CD4-positive, alpha-beta T cell (primary cell): ENCODE measurements around the gene YKT6. TPM values are rescaled to one million over a fixed set of nuclear protein-coding genes. Genes with fewer than 3 reads are reported as not detected.

ENCODE experiments used
- ATAC-seq: fragments of 200-7000 bp; cut with Tn5 transposase; one replicate; pipeline ENCODE4 v1.10.0; 2022; ENCODE audit warnings: mild to moderate bottlenecking; ENCODE audit not compliant: poor library complexity
- CTCF ChIA-PET: fragments of 350-600 bp; sonication (Branson Sonifier 250); formaldehyde crosslinking; loops from one replicate; lab custom pipeline; 2021; ENCODE audit warnings: antibody characterized with exemption, inconsistent platforms; lab: Charles Lee
- POLR2A ChIA-PET: fragments of 350-600 bp; sonication (Branson Sonifier 250); formaldehyde crosslinking; loops from one replicate; lab custom pipeline; 2021; ENCODE audit warnings: antibody characterized with exemption, inconsistent platforms; lab: Charles Lee
- DNase-seq, 14 experiments: peaks; one replicate each; pipeline ENCODE4 v3.0.0-alpha.2; 2013 to 2020; ENCODE audit warnings: mixed read lengths in 2 of 14
- H3K27ac ChIP-seq, 2 donors: one replicate each; pipeline versions ENCODE4 v1.5.1 to v1.7.0; 2013; ENCODE audit warnings: low read length in 2 of 2, low read depth in 1 of 2, mild to moderate bottlenecking in 1 of 2
- H3K27me3 ChIP-seq, 2 experiments: 1 replicate in 1 of 2; 2 replicates in 1 of 2; pipeline versions ENCODE4 v1.6.1 to v1.7.0; 2013; ENCODE audit warnings: low read length in 2 of 2, control low read depth in 1 of 2, mild to moderate bottlenecking in 1 of 2, moderate library complexity in 1 of 2; ENCODE audit not compliant: insufficient read depth in 2 of 2, control insufficient read depth in 1 of 2
- H3K36me3 ChIP-seq: one replicate; pipeline ENCODE4 v1.6.1; 2013; ENCODE audit warnings: low read length, control low read depth; ENCODE audit not compliant: insufficient read depth
- H3K4me1 ChIP-seq: one replicate; pipeline ENCODE4 v1.6.1; 2013; ENCODE audit warnings: low read length, control low read depth; ENCODE audit not compliant: insufficient read depth
- H3K4me3 ChIP-seq: one replicate; pipeline ENCODE4 v1.5.1; 2013; ENCODE audit warnings: mild to moderate bottlenecking, low read length, moderate library complexity
- H3K9me3 ChIP-seq, 2 experiments: 1 replicate in 1 of 2; 2 replicates in 1 of 2; pipeline versions ENCODE4 v1.6.1 to v1.7.0; 2013; ENCODE audit warnings: low read length in 2 of 2, mild to moderate bottlenecking in 2 of 2, control low read depth in 1 of 2, moderate library complexity in 1 of 2; ENCODE audit not compliant: control insufficient read depth in 1 of 2, insufficient read depth in 1 of 2
- H3K27ac Mint-ChIP-seq: one replicate; pipeline ENCODE4 v1.8.0; 2020; ENCODE audit warnings: mixed read lengths
- H3K27me3 Mint-ChIP-seq: one replicate; pipeline ENCODE4 v1.8.0; 2021; ENCODE audit warnings: mixed read lengths
- H3K36me3 Mint-ChIP-seq: one replicate; pipeline ENCODE4 v1.8.0; 2021; ENCODE audit warnings: low read depth, mixed read lengths
- H3K4me1 Mint-ChIP-seq: one replicate; pipeline ENCODE4 v1.8.0; 2021; ENCODE audit warnings: low read depth, mixed read lengths
- H3K4me3 Mint-ChIP-seq: one replicate; pipeline ENCODE4 v1.8.0; 2020; ENCODE audit warnings: mild to moderate bottlenecking, mixed read lengths
- H3K9me3 Mint-ChIP-seq: one replicate; pipeline ENCODE4 v1.8.0; 2020; ENCODE audit warnings: mixed read lengths
- CTCF ChIP-seq: fragments of 200-600 bp; IDR thresholded peaks from one replicate; pipeline ENCODE4 v1.8.0; 2022; ENCODE audit warnings: antibody characterized with exemption, mild to moderate bottlenecking
- intact Hi-C, 2 experiments: fragments of 100-400 bp; cut with DNase I in 1 of 2; cut with micrococcal nuclease in 1 of 2; formaldehyde crosslinking; loops; one replicate each; pipeline versions ENCODE4 v1.15.1 to v1.9.0; 2023 to 2025; cut with DNase I, micrococcal nuclease
- total RNA-seq, 174 experiments: library from RNA in 2 of 174; stranded (reverse) in 2 of 174; gene quantifications; one replicate each; pipeline ENCODE4 v1.2.3 and lab custom pipeline; 2021 to 2026

YKT6 gene
- total RNA-seq, 2 experiments from 2014 or later, result 85.0 to 86.4 TPM

GRCh38 chr7:44235582-44236332 is 35.0 kb downstream of the YKT6 start:
- no peaks in the 10 kb centered on the region for H3K4me1 Mint-ChIP-seq

GRCh38 chr7:44236333-44236728 is 35.6 kb downstream of the YKT6 start:
- Mint-ChIP-seq H3K27ac (no peak overlapping the region), H3K27me3 (no peaks in the 10 kb centered on the region), H3K9me3 (no peaks in the 10 kb centered on the region), H3K36me3 (no peaks in the 10 kb centered on the region), H3K4me3 (no peak overlapping the region), H3K4me1 (no peaks in the 10 kb centered on the region)
- no peak for TF ChIP-seq CTCF
- Histone ChIP-seq H3K27me3 (no peaks in the 10 kb centered on the region), H3K9me3 (no peaks in the 10 kb centered on the region), H3K4me3 (no peak overlapping the region), H3K4me1 (peaks cover 6% of the 10 kb centered on the region), H3K36me3 (no peaks in the 10 kb centered on the region), H3K27ac (no peak overlapping the region)
- CTCF ChIA-PET, result interaction anchor here (0.6 kb wide), 1 partner anchor 155 kb away, joined by 3 read pairs; no protein-coding TSS in a partner anchor
- intact Hi-C loops, result no loop called here
- DNase-seq (no peak), ATAC-seq (no peak)
- POLR2A ChIA-PET, result no interaction called here

More at GRCh38 chr7:44235582-44236332, 35.0 kb downstream of the YKT6 start:
- H3K27me3 Mint-ChIP-seq, result no peaks in the 10 kb centered on the region
- no peaks in the 10 kb centered on the region for H3K36me3 Mint-ChIP-seq
- ATAC-seq (no peak), DNase-seq (no peak)
- no peaks in the 10 kb centered on the region for H3K9me3 ChIP-seq
- H3K9me3 Mint-ChIP-seq, result no peaks in the 10 kb centered on the region
- peaks cover under 1% of the 10 kb centered on the region for H3K4me1 ChIP-seq
- ChIA-PET CTCF (no interaction called here), POLR2A (no interaction called here)
- no peaks in the 10 kb centered on the region for H3K27me3 ChIP-seq
- H3K27ac Mint-ChIP-seq, result no peak overlapping the region
- no peak for TF ChIP-seq CTCF
- H3K4me3 Mint-ChIP-seq, result no peak overlapping the region
- no peak overlapping the region for H3K27ac ChIP-seq
- no peak overlapping the region for H3K4me3 ChIP-seq
- intact Hi-C loops, result no loop called here
- H3K36me3 ChIP-seq, result no peaks in the 10 kb centered on the region

- no peak overlapping the region for H3K4me3 ChIP-seq
- Mint-ChIP-seq H3K4me3 (no peak overlapping the region), H3K9me3 (no peaks in the 10 kb centered on the region), H3K36me3 (no peaks in the 10 kb centered on the region), H3K27me3 (no peaks in the 10 kb centered on the region), H3K4me1 (no peaks in the 10 kb centered on the region), H3K27ac (no peak overlapping the region)
- no peak for ATAC-seq
- no peak for TF ChIP-seq CTCF
- no peaks in the 10 kb centered on the region for H3K27me3 ChIP-seq
- H3K36me3 ChIP-seq, result no peaks in the 10 kb centered on the region
- intact Hi-C loops, result no loop called here
- H3K9me3 ChIP-seq, result no peaks in the 10 kb centered on the region
- CTCF ChIA-PET, result no interaction called here
- peaks cover 10% of the 10 kb centered on the region for H3K4me1 ChIP-seq
- no peak for DNase-seq
- POLR2A ChIA-PET, result no interaction called here
- no peak overlapping the region for H3K27ac ChIP-seq
These were observed 36.9 kb downstream of the YKT6 start for GRCh38 chr7:44237696-44238095.
